HG02759 (cell line): ENCODE measurements around the gene CFAP46.
"Not testable (repeated sequence)": the region's sequence is repeated elsewhere in the genome, so short reads cannot be mapped to it uniquely, and the experiment has no call there.

ENCODE experiments used
- ATAC-seq: cut with Tn5 transposase; IDR thresholded peaks from one replicate; pipeline ENCODE4 v1.9.1; 2021; ENCODE audit warnings: mild to moderate bottlenecking, moderate library complexity; ENCODE audit not compliant: unreplicated experiment

The CFAP46 gene

GRCh38 chr10:132945125-132945893 lies 2.9 kb upstream of the CFAP46 start:
- ATAC-seq = no peak

- ATAC-seq = no peak
Observed at GRCh38 chr10:132944510-132944909, 2.1 kb upstream of the CFAP46 start.

- ATAC-seq = no peak
Observed at GRCh38 chr10:132943791-132944404, 1.5 kb upstream of the CFAP46 start.

- ATAC-seq = no peak
Observed at GRCh38 chr10:132943058-132943790, 854 bp upstream of the CFAP46 start.

- ATAC-seq = no peak
Observed at GRCh38 chr10:132941640-132942051, 724 bp downstream of the CFAP46 start.

- ATAC-seq = no peak
Observed at GRCh38 chr10:132940791-132941465, 1.4 kb downstream of the CFAP46 start.

- no peak for ATAC-seq
Observed at GRCh38 chr10:132939957-132940790, 2.2 kb downstream of the CFAP46 start.

GRCh38 chr10:132939378-132939955 lies 2.9 kb downstream of the CFAP46 start:
- no peak for ATAC-seq

GRCh38 chr10:132938472-132939339 lies 3.7 kb downstream of the CFAP46 start:
- ATAC-seq = no peak

- ATAC-seq = no peak
Observed at GRCh38 chr10:132937861-132938260, 4.5 kb downstream of the CFAP46 start.

GRCh38 chr10:132934953-132935352 lies 7.4 kb downstream of the CFAP46 start:
- no peak for ATAC-seq

- no peak for ATAC-seq
Observed at GRCh38 chr10:132933308-132934042, 8.9 kb downstream of the CFAP46 start.

- ATAC-seq = peak; percentile 54
Observed at GRCh38 chr10:132932461-132933307, 9.7 kb downstream of the CFAP46 start.

GRCh38 chr10:132931258-132932250 lies 10.8 kb downstream of the CFAP46 start:
- ATAC-seq = not testable (repeated sequence)

GRCh38 chr10:132930701-132931100 lies 11.7 kb downstream of the CFAP46 start:
- ATAC-seq = not testable (repeated sequence)

GRCh38 chr10:132929953-132930548 lies 12.3 kb downstream of the CFAP46 start:
- peak; percentile 43 for ATAC-seq
